HT-29 (cell line): ENCODE results near the gene LRRC7. TPM values are rescaled to one million over a fixed set of nuclear protein-coding genes. Genes with fewer than 3 reads are reported as not detected.

Source experiments
- DNase-seq: peaks from one replicate; pipeline ENCODE4 v3.0.0-alpha.2; 2015; ENCODE audit warnings: low spot score
- total RNA-seq: library from RNA; depleted of rRNA; stranded (reverse); fragments of >200 nt; shearing (Covaris generic); gene quantifications from 2 replicates; pipeline ENCODE4 v1.2.3, GENCODE V29; 2014

Gene LRRC7
- total RNA-seq, 1 experiment from 2014 or later = not detected

DNA sequence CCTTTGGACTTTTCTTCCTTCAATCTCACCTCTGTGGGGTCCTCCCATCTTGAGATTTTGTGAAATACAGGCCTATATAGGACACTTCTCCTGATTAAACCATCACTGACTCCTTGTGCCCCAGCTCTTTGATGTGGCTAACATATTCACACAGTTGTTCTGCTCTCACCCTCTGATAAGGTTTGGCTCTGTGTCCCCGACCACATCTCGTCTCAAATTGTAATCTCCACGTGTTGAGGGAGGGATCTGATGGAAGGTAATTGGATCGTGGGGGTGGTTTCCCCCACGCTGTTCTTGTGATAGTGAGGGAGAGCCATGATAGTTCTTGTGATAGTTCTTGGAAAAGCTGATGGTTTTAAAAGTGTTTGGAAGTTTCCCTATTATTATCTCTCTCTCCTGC is 19.7 kb downstream of the LRRC7 start:
- no peak for DNase-seq

- DNase-seq = no peak
These were observed 22.1 kb downstream of the LRRC7 start for GRCh38 chr1:69589799-69590198.

- no peak for DNase-seq
These were observed 24.6 kb downstream of the LRRC7 start for GRCh38 chr1:69592341-69592740.

- no peak for DNase-seq
These were observed 27.8 kb downstream of the LRRC7 start for GRCh38 chr1:69595486-69595885.

- DNase-seq = no peak
These were observed 43.6 kb downstream of the LRRC7 start for GRCh38 chr1:69611316-69611715.

DNA sequence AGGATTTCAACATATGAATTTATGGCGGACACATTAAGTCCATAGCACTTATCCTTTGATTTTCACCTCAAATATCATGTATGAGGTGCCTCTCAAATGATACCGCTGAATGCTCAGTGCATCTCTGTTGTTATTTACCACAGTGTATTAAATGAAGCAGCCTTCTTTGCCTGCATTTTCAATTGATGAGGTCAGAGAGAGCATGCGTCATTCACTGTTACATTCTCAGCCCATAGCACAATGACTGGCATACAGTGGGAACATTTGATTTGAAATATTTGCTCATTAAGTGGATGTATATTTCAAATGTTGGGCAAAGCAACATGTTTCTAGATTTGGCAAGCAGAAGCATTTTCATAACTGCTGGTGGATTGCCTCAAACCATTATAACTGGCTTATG is 45.7 kb downstream of the LRRC7 start:
- no peak for DNase-seq

DNA sequence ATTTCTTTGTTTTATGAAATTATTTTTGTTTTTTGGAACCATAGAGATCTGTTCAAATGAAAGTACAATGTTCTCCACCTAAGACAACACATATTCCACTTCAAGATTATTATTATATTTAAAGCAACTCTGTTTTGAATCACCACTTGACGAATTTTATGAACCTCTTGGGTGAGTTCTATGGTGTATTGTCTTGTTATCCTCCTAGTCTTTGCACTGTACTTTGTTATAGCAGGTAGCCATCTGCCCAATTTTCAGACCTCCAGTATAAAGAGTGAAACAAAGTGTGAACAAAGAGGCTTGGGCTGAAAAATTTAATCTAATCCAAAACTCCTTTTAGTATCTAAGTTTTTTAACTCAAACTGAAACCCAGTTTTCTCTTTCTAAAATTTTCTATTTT is 71.0 kb downstream of the LRRC7 start:
- no peak for DNase-seq

GRCh38 chr1:69639159-69639558 is 71.4 kb downstream of the LRRC7 start:
- no peak for DNase-seq

- no peak for DNase-seq
These were observed 75.5 kb downstream of the LRRC7 start for GRCh38 chr1:69643266-69643665.

- DNase-seq = no peak
These were observed 77.8 kb downstream of the LRRC7 start for GRCh38 chr1:69645477-69645876.

DNA sequence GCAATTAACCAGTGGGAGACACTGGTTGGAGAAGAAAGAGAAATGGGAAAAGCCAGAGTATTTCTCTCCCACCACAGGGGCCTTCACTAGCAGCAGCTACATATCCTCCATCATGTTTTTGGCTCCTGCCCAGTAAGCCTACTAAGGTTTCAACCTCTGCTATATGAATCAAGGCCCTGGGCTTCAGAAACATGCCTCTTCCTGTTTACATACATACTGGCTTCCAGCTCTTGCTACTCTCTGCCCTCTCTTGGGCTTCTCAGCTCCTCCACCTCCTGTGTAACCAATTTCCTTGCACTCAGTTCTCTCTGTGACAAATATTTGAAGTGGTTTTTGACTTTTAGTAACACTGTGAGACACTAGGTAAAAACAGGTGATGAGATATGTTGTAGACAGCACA is 80.8 kb downstream of the LRRC7 start:
- no peak for DNase-seq

DNA sequence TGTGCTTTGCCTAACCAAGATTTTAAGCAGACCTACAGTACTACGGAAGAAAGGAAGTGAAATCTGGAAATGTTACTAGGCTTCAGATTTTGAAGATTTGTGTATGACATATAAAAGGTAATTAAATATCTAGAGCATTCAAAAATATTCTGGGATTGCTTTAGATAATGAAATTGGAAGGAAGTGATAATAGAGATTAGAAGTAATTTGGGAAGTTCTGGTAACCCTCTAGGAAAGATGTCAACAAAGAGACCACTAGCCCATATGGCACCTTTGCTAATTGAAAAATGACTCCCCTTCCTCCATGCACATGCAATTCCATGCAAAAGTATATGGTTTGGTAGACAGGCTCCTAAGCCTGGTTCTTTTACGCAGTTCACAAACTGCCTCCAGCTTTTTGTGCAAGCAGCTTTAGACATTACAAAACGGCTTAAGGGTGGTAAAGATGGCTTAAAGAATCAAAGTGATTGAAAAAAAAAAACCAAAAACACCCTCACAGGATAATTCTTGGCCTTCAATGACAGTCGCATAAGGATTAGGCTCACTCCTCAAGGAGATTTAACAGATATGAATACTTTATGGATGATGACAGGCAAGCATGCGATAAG is 81.8 kb downstream of the LRRC7 start:
- DNase-seq = no peak

- DNase-seq = no peak
These were observed 83.1 kb downstream of the LRRC7 start for GRCh38 chr1:69650779-69651178.

- DNase-seq = no peak
These were observed 83.9 kb downstream of the LRRC7 start for GRCh38 chr1:69651656-69652055.

GRCh38 chr1:69657971-69658370 is 90.2 kb downstream of the LRRC7 start:
- no peak for DNase-seq

- DNase-seq = no peak
These were observed 94.0 kb downstream of the LRRC7 start for GRCh38 chr1:69661686-69662085.

- DNase-seq = no peak
These were observed 94.6 kb downstream of the LRRC7 start for GRCh38 chr1:69662321-69662720.

DNA sequence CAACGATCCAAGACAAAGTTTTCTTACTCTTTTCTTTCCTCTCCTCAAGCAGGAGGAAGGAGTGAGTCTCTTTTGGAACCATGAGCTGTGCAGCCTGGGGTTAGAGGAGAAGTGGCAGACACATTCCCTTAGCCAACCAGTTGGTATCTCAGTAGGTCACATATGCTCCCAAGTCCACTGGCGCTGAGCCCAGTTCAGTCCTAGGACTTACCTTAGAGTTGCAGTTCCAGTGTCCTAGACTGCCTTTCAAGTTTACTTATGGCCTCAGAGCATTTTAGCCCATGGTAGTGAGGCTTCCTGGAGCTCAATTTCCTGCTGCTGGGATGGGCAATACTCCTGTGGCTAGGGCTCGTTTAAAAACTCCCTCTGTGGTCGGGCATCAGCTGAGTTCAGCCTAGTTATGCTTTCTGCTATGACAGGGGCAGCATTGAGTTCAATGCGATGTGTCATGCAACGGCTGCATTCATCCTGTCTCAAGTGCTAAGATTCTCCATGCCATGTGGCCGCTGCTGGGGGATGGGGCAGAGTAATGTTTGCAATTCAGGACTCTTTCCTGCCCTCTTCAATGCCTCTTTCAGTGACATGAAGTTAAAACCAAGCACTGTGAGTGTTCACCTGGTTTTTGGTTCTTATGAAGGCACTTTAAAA is 103.8 kb downstream of the LRRC7 start:
- no peak for DNase-seq

GRCh38 chr1:69673321-69673720 is 105.6 kb downstream of the LRRC7 start:
- DNase-seq = no peak

- DNase-seq = no peak
These were observed 112.2 kb downstream of the LRRC7 start for GRCh38 chr1:69679965-69680364.

DNA sequence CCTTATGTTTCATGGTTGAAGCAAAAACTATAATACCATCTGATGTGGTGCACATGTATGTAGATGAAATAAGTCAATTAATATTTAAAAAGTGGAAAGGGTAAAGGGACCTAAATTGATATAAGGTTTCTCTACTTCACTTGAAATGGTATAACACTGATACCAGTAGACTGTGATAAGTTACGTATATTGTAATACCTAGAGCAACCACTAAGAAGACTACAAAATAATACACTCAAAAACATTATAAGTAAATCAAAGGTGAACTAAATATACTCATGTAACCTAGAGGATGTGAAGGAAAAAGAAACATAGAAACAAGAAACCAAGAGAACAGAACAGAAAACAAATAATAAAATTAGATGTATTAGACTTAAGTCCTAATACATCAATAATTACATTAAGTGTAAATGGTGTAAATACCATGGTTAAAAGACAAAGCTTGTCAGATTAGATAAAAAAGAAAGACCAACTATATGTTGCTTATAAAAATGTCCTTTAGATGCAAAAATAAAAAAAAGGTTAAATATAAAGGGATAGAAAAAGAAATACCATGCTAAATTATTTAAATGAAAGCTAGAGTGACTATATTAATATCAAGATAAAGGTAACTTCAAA is 118.8 kb downstream of the LRRC7 start:
- no peak for DNase-seq

DNA sequence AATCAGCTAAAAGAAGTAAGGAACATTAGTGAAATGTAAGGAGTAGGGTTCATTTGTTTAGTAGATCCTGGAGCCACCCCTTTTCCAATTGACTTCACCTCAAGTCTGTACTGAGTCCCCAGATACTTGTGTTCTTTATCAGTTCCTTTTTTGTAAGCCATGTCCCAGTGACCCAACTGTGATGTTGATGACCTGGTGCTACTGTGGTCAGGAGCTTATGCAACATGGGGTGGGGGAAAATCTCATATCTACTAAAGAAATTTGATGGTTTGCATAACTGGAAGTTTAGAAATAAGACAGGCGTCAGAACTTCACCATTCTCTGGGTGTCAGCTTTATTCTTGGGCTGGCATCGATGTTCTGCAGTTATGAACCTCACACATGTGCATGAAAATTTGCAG is 120.5 kb downstream of the LRRC7 start:
- DNase-seq = no peak

GRCh38 chr1:69691179-69691578 is 123.5 kb downstream of the LRRC7 start:
- no peak for DNase-seq
